Kidney (tissue), 14 donors: ENCODE data around the gene VTCN1. TPM values are rescaled to one million over a fixed set of nuclear protein-coding genes. Genes with fewer than 3 reads are reported as not detected.

ENCODE experiments used
- DNase-seq, 5 donors: peaks; one replicate each; pipeline ENCODE4 v3.0.0-alpha.2; 2013 to 2020
- FAIRE-seq: peaks from 2 replicates; lab custom pipeline; 2012; peaks lifted over from hg19 to GRCh38; lab: Jason Lieb, UNC
- H3K27ac ChIP-seq, 2 donors: one replicate each; pipeline ENCODE4 v1.7.0; 2013; ENCODE audit warnings: low read depth in 2 of 2, low read length in 2 of 2, inconsistent platforms in 1 of 2
- H3K27me3 ChIP-seq: one replicate; pipeline ENCODE4 v1.7.1; 2013; ENCODE audit warnings: low read length, inconsistent platforms; ENCODE audit not compliant: control insufficient read depth, insufficient read depth
- H3K36me3 ChIP-seq, 3 donors: one replicate each; pipeline versions ENCODE4 v1.7.0 to v1.7.1; 2013; ENCODE audit warnings: low read length in 3 of 3, control low read depth in 1 of 3, inconsistent platforms in 1 of 3; ENCODE audit not compliant: insufficient read depth in 3 of 3, control insufficient read depth in 2 of 3
- H3K4me1 ChIP-seq, 3 donors: one replicate each; pipeline versions ENCODE4 v1.7.0 to v1.7.1; 2013; ENCODE audit warnings: low read length in 3 of 3, inconsistent platforms in 1 of 3, low read depth in 1 of 3; ENCODE audit not compliant: control insufficient read depth in 2 of 3, insufficient read depth in 2 of 3
- H3K4me3 ChIP-seq, 3 donors: one replicate each; pipeline versions ENCODE4 v1.7.0 to v1.8.1; 2013; ENCODE audit warnings: low read length in 3 of 3, control low read depth in 1 of 3, inconsistent platforms in 1 of 3
- H3K9ac ChIP-seq, 3 donors: one replicate each; pipeline versions ENCODE4 v1.7.0 to v1.7.1; 2013; ENCODE audit warnings: low read length in 3 of 3, control low read depth in 1 of 3, inconsistent platforms in 1 of 3
- H3K9me3 ChIP-seq, 3 donors: one replicate each; pipeline versions ENCODE4 v1.7.0 to v1.7.1; 2013; ENCODE audit warnings: low read length in 3 of 3, control low read depth in 1 of 3, inconsistent platforms in 1 of 3; ENCODE audit not compliant: control insufficient read depth in 2 of 3, insufficient read depth in 1 of 3
- intact Hi-C: fragments of 100-400 bp; cut with DNase I; formaldehyde crosslinking; loops from one replicate; pipeline ENCODE4 v1.11.1; 2022
- polyA plus RNA-seq: library from polyadenylated mRNA; stranded (reverse); fragments of 350-450 nt; fragmentation: Illumina TruSeq; extraction: RNeasy Lipid Tissue Mini Kit (QIAGEN cat#74804); gene quantifications from one replicate; pipeline ENCODE4 v1.2.3, GENCODE V29; 2014; ENCODE audit warnings: low read depth, low replicate concordance; ENCODE audit not compliant: insufficient read depth
- total RNA-seq: library from RNA; stranded (reverse); fragmentation: NEBNext Ultra II Directional; extraction: Animal tissue kit (Norgen Biotek cat#: 25700); gene quantifications from one replicate; pipeline ENCODE4 v1.2.1, GENCODE V29; 2021
- TF ChIP-seq, protein P1 (sequence below): IDR thresholded peaks from 3 replicates; pipeline ENCODE4 v1.5.1; 2012; ENCODE audit warnings: mild to moderate bottlenecking, moderate library complexity, borderline replicate concordance; ENCODE audit not compliant: insufficient read depth; ENCODE audit errors: extremely low read depth
- donor health status: control.
- donor health status: control.
- donor health status: control.
- donor health status: control.
- donor health status: control.
- donor health status: DM: yes; HTN: yes; CAD: no.
- donor health status: Normal renal cell carcinoma (clear cell type).

VTCN1 gene
- total and polyA plus RNA-seq, 2 donors from 2014 or later = 26.5 to 32.6 TPM

DNA sequence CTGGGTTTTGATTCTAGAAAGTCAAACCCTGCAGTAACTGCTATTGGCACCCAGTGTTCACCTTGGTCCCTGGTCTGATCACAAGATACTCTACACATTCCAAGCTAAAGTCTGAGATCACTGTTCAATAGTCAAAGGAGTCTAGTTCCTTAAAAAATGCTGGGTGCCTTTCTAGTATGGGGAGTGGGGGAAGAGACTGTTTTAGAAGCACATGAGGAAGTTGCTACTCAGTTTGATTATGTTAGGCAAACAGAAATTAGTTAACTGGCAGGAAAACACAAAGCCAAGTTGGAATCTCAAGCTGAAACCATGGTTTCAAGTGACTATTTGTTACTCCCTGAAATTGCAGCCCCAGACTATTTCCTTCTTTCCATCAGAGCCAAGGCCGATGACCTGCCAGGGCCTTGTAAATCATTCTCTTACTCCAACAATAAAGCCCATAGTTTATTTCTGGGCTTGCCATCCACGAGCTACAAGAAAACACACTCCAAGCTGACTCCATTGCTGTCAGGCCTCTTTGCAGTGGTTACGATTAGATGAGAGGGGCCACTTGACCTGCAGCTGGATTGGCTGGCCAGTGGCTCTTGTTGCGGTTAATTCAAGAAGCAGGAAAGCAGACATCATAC lies 21.1 kb upstream of the VTCN1 start:
- no peaks in the 10 kb centered on the region for H3K36me3 ChIP-seq
- H3K27ac ChIP-seq = peak overlapping the region in 1 of 2 donors; percentile 30
- no peaks in the 10 kb centered on the region for H3K9me3 ChIP-seq
- no peak for FAIRE-seq
- no peaks in the 10 kb centered on the region for H3K27me3 ChIP-seq
- intact Hi-C loops = no loop called here
- no peak overlapping the region for H3K4me3 ChIP-seq
- peaks cover 0 to 9% (median 0%) of the 10 kb centered on the region in 3 donors for H3K4me1 ChIP-seq
- no peak overlapping the region for H3K9ac ChIP-seq
- TF ChIP-seq, protein P1, sequence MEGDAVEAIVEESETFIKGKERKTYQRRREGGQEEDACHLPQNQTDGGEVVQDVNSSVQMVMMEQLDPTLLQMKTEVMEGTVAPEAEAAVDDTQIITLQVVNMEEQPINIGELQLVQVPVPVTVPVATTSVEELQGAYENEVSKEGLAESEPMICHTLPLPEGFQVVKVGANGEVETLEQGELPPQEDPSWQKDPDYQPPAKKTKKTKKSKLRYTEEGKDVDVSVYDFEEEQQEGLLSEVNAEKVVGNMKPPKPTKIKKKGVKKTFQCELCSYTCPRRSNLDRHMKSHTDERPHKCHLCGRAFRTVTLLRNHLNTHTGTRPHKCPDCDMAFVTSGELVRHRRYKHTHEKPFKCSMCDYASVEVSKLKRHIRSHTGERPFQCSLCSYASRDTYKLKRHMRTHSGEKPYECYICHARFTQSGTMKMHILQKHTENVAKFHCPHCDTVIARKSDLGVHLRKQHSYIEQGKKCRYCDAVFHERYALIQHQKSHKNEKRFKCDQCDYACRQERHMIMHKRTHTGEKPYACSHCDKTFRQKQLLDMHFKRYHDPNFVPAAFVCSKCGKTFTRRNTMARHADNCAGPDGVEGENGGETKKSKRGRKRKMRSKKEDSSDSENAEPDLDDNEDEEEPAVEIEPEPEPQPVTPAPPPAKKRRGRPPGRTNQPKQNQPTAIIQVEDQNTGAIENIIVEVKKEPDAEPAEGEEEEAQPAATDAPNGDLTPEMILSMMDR = no peak
- DNase-seq = peak in 3 of 5 donors; percentile 56 to 90 (median 79)

DNA sequence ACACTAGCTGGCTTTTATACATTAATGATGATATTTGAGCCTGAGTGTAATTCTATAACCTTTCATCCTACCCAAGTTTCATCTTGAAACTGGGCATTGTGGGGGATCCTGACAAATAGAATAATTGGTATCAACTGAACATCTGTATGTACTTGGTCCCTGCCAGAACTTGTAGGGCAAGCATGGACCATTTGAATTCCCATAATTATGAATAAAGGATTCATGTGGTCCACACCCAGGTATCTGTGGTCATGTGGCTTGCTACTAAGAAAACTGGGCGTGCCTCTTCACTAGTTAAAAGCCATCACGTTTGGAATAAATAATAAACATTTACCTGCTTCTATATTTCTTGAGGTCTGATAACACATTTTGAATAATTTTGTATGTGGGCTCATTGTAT lies 20.6 kb upstream of the VTCN1 start:
- H3K27ac ChIP-seq = no peak overlapping the region

DNA sequence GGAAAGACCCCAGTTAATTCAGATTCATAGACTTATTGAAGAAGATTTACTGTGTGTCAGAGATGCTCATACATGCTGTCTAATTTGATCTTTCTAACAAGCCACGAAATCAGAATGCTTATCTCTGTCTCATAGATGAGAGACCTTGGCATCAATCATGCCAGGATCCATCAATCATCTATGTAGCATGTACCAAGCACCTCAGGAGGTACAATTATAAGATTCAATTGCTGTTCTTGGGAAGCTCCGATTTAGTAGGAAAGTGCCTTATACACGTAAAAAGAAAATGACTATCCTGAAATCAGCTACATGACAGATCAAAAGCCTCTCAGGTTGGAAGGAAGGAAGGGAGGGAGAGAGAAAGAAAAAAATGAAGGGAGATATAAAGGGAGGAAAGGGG lies 18.5 kb upstream of the VTCN1 start:
- Histone ChIP-seq H3K9me3 (no peaks in the 10 kb centered on the region), H3K9ac (no peak overlapping the region), H3K4me3 (no peak overlapping the region), H3K27ac (no peak overlapping the region), H3K36me3 (no peaks in the 10 kb centered on the region), H3K4me1 (peaks cover 0 to 9% (median 0%) of the 10 kb centered on the region in 3 donors), H3K27me3 (no peaks in the 10 kb centered on the region)
- no peak for FAIRE-seq
- DNase-seq = no peak
- TF ChIP-seq, protein P1 = no peak
- intact Hi-C loops = no loop called here

More for the DNA sequence above, 20.6 kb upstream of the VTCN1 start:
- Histone ChIP-seq H3K4me3 (no peak overlapping the region), H3K36me3 (no peaks in the 10 kb centered on the region), H3K27me3 (no peaks in the 10 kb centered on the region), H3K9ac (no peak overlapping the region), H3K9me3 (no peaks in the 10 kb centered on the region), H3K4me1 (peaks cover 0 to 9% (median 0%) of the 10 kb centered on the region in 3 donors)
- DNase-seq = no peak
- intact Hi-C loops = no loop called here
- TF ChIP-seq, protein P1 = no peak
- no peak for FAIRE-seq
